ENCODE results near the gene FARSA.

The FARSA gene

DNA sequence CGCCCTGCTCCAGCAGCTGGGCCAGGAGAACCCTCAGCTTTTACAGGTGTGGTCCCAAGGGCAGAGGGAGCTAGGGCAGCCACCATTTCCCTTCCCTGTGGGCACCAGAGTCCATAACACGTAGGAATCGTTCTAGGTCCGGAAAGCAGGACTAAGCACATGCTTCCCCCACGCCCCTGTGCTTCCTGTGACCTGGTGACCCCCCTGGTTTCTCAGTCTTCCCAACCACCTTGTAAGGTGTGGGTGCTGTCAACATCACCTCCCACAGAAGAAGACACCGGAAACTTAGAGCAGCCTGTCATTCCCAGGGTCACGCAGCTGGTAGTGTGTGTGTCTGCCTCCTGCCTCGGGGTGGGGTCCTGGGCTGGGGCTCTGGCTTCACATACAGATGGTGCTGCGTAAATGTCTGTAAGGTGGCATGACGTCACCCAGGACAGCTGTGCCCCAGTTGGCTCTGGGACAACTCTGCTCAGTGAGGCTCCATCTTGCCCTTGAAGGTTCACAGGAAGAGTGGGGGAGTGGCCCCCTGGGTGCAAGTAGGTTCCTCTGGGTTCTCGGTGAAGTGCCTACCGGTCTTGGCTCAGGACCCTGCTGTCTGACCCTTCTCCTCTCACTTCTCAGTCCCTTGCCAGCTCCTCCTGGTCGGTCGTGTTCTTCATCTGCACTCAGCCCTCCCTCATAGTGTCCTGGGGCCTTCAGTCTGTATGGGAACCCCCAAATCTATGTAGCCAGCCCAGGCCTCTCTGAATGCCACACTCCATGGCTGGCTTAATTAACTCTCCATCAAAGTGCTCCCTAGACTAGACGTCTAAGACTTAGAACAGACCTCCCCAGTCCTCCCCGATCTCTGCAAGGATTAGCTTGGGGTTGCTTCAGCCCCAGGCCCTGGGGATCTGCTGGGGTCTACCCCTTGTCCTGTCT lies 16.1 kb upstream of the FARSA start:
- H3K27ac ChIP-seq = no peak overlapping the region
- TF ChIP-seq, protein P1, sequence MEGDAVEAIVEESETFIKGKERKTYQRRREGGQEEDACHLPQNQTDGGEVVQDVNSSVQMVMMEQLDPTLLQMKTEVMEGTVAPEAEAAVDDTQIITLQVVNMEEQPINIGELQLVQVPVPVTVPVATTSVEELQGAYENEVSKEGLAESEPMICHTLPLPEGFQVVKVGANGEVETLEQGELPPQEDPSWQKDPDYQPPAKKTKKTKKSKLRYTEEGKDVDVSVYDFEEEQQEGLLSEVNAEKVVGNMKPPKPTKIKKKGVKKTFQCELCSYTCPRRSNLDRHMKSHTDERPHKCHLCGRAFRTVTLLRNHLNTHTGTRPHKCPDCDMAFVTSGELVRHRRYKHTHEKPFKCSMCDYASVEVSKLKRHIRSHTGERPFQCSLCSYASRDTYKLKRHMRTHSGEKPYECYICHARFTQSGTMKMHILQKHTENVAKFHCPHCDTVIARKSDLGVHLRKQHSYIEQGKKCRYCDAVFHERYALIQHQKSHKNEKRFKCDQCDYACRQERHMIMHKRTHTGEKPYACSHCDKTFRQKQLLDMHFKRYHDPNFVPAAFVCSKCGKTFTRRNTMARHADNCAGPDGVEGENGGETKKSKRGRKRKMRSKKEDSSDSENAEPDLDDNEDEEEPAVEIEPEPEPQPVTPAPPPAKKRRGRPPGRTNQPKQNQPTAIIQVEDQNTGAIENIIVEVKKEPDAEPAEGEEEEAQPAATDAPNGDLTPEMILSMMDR (conservative IDR thresholded peaks at IDR 0.05) = no peak

DNA sequence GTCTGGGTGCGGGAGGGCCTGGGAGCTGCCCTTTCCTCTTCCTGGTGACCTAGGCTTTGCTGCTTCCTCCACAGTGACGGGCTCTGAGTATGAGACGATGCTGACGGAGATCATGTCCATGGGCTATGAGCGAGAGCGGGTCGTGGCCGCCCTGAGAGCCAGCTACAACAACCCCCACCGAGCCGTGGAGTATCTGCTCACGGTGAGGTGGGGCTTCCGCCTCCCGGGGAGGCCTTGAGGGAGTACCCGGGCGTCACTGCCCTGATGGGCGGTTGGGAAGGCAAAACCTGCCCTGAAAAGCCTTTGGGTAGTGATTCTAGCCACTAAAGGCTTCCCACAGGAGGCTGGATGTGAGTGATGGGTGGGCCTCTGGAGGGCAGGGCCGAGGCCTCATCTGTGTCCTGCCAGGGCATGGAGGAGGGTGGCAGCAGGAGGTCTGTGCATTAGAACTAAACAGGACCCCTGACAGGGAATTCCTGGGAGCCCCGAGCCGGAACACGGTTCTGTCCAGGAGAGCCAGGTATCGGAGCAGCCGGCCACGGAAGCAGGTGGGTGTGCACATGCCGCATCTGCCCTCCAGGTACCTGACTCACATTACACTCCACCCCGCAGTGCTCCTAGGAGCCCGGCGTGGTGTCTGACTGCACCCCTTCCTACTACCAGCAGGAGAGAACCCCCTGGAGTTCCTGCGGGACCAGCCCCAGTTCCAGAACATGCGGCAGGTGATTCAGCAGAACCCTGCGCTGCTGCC lies 15.3 kb upstream of the FARSA start:
- TF ChIP-seq, protein P1 (conservative IDR thresholded peaks at IDR 0.05) = no peak
- H3K27ac ChIP-seq = no peak overlapping the region

DNA sequence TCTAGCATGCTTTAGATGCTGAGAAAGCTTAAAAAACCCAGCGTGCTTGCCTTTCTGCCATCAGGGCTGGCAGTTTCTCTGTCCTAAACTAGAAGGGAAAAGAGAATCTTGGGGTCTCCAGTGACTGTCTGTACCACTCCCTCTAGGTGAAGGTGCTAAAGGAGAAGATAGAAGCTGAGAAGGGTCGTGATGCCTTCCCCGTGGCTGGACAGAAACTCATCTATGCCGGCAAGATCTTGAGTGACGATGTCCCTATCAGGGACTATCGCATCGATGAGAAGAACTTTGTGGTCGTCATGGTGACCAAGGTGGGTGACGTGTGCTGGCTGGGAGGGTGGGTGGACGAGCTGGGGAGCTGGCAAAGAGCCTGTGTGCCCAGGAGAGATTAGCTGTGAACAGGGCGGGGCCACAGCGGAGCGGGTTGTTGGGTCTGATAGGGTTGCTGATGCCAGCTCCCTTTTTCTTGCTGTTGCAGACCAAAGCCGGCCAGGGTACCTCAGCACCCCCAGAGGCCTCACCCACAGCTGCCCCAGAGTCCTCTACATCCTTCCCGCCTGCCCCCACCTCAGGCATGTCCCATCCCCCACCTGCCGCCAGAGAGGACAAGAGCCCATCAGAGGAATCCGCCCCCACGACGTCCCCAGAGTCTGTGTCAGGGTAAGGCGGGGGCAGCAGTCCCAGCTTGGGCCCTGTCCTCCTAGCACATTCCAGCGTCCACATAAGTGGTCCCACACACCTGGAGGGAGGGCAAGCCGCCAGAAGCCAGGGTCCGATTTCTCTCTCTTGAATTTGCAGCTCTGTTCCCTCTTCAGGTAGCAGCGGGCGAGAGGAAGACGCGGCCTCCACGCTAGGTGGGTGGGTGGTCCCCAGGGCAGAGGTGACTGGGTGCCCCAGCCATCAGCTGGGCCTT lies 14.4 kb upstream of the FARSA start:
- peak overlapping the region; percentile 96; the same call in 1 of the 2 replicates for H3K27ac ChIP-seq
- TF ChIP-seq, protein P1 (conservative IDR thresholded peaks at IDR 0.05) = no peak

DNA sequence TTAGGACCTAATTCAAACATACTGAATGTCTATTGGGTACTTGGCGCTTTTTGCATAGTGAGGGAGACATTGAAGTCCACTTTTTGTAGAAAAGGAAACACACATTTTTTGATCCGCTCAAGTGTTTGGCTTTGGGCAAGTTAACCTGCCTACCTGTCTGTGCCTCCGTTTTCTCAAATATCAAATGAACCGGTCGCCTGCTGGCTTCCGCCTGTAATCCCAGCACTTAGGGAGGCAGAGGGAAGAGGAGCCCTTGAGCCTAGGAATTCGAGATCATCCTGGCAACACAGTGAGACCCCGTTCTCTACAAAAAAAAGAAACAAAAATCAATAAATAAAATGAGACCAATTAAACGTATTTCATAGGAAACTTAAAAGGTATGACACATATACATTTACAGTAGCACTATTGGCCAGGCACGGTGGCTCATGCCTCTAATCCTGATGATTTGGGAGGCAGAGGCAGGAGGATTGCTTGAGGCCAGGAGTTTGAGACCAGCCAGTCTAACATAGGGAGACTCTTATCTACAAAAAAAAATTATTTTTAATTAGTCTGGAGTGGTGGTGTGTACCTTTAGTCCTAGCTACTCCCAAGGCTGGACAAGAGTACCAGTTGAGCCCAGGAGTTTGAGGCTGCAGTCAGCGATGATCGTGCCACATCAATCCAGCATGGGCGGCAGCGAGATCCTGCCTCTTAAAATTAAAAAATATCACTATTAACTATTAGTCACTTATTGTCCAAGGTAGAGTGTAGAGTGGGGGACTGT lies 13.4 kb upstream of the FARSA start:
- peak overlapping the region; percentile 96 for H3K27ac ChIP-seq
- TF ChIP-seq, protein P1 (conservative IDR thresholded peaks at IDR 0.05) = no peak

DNA sequence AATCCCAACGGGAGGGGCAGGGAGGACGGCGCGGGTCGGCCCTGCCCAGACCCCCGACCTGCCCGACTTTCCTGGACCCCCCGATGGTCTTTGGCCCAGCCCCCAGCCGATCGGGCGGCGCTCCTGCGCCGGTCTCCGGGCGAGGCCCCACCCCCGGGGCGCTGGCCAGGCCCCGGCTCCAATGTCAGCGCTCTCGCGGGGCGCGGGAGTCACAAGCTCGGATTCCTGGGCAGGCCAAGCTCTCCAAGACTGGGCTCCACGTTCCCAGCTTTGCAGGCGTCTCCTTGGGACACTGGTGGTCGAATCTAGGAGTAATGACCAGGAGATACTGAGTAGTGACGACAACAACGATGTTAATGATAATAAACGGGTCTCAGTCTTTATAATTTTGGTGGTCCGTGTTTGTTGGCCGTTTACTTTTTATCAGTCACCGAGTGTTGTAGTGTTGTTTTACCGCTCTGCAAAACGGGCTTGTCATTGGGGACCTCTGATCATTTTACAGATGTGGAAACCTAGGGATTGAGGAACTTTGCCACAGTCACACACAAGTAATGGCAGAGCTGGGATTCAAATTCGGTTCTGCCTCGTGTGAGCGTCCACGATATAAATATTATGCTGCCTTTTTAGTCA lies 12.7 kb upstream of the FARSA start:
- peak overlapping the region; percentile 96 for H3K27ac ChIP-seq
- TF ChIP-seq, protein P1 (conservative IDR thresholded peaks at IDR 0.05) = no peak

DNA sequence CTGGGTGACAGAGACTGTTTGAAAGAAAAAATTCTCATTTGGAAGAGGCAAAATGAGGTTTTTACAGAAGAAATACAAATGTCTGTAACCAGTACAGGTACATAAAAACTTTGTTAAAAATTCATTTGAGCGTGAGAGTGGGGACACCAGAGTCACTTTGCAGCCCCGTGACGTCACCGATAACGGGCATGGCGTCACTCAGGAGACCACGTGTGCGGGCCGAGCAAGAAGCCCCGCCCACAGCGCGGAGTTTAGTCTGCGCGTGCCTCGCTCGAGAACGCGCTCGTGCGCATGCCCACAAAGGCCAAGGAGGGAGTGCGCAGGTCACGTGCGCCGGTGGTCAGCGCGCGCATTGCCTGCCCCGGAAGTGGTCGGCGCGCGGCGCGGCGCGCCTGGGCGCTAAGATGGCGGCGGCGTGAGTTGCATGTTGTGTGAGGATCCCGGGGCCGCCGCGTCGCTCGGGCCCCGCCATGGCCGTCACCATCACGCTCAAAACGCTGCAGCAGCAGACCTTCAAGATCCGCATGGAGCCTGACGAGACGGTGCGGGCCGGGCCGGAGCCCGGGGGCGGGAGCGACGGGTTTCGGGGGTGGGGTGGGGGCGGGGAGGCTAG lies 12.1 kb upstream of the FARSA start, which contains the start of gene RAD23A:
RAD23A (plus strand) TSS at position 384 of the 613 bp plus-strand sequence; CDS start at position 471, 87 bp downstream.
- TF ChIP-seq, protein P1 (conservative IDR thresholded peaks at IDR 0.05) = no peak
- peak within 1 kb of the TSS; percentile 96 for H3K27ac ChIP-seq
